GM18498 (cell line): Measurements from ENCODE around the gene ALG3.
"Not testable (repeated sequence)": the region's sequence is repeated elsewhere in the genome, so short reads cannot be mapped to it uniquely, and the experiment has no call there.

Source experiments
- ATAC-seq: cut with Tn5 transposase; IDR thresholded peaks from one replicate; pipeline ENCODE4 v1.9.1; 2021; ENCODE audit warnings: mild to moderate bottlenecking, moderate library complexity; ENCODE audit not compliant: unreplicated experiment

ALG3 gene

DNA sequence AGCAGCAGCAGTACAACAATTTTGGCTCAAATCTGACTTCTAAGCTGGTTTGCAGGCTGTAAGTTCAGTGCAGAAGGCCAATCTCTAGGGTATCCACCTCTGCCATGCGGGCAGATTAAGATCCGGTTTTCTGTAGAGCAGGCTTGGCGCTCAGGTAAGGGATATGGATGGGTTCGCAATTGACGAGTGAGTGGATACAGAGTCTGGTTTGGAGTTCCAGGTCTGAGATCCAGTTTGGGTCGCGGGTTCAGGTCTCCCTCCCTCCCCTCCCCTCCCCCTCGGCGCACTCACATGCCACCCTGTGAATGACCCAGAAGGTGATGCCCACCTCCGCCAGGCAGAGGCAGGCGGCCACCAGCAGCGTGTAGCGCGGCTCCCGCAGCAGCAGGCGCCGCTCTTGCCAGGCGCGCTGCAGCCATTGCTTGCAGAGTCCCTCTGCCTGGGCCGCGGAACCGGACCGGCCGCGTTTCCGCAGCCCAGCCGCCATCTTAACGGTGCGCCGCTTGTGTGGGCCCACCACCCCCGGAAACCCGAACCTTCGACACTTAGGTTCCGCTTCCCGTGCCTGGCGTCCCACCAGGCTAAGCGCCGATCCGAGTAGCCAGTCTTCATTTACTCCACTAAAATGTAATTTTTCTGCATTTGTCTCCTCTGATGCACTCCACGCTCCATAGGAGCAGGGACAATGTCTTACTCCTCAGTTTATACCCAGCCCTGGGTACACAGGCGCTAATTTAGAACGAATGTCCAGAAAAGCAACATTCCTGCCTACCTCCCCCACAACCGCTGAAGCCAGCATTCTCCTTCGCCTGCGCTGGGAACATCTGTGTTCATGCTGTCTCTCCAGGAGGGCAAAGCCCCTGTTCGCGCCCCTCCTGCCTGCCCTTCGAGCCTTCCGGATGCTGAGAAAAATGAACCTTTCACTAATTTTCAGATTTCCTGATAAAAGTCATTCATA is at the start of gene ALG3:
Gene ALG3, minus strand, starts transcription at position 509 of the 958 bp plus-strand sequence. Its CDS starts 22 bp downstream, at position 487.
- peak; percentile 57 for ATAC-seq

DNA sequence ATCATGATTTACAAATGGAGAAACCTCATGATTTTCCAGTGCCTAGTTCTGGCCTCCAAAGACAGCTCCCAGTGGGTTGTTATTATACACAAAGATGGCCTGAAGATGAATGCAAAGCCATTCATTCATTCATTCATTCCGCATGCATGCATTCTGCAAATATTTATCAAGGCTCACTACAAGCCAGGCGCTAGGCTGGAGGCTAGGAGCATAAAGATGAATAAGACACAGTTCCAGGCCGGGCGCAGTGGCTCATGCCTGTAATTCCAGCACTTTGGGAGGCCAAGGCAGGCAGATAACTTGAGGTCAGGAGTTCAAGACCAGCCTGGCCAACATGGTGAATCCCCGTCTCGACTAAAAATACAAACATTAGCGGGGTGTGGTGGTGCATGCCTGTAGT is 47.9 kb upstream of the ALG3 start:
- no peak for ATAC-seq

DNA sequence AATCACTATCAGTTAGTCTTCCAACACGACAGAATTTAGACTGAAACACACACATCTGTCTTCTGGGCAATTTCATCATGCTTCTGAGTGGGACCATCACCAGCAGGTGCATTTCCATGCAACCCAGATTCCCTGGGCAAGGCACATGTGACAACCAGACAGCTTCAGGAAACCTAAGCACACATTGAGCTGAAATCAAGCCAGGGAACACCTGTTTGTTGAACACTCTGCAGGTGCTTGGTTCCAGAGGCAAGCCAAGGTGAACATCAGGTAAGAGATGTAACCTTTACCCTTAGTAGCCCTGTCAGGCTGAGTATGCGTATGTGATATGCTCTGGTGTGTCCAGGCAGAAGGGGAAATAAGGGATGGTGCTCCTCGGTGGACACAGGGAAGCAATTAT is 47.0 kb upstream of the ALG3 start:
- no peak for ATAC-seq

DNA sequence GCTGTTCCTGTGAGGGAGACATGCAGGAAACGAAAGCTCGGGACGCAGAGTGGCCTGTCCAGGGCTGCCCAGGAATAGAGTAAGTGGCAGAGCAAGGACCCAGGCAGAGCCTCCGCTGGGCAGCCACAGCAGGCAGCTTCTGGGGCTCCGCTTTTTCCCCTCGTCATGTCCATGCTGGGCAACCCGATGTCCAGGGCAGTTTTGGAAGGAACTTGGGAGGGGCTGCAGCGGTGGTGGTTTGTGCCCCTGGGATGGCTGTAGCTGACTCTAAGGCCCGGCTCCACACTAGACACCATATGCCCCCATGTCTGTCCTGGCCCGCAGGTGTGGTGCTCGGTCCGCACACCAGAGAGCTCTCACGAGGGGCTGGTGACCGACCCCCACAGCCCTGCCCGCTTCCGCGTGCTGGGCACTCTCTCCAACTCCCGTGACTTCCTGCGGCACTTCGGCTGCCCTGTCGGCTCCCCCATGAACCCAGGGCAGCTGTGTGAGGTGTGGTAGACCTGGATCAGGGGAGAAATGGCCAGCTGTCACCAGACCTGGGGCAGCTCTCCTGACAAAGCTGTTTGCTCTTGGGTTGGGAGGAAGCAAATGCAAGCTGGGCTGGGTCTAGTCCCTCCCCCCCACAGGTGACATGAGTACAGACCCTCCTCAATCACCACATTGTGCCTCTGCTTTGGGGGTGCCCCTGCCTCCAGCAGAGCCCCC is 43.1 kb upstream of the ALG3 start:
- ATAC-seq, result no peak

DNA sequence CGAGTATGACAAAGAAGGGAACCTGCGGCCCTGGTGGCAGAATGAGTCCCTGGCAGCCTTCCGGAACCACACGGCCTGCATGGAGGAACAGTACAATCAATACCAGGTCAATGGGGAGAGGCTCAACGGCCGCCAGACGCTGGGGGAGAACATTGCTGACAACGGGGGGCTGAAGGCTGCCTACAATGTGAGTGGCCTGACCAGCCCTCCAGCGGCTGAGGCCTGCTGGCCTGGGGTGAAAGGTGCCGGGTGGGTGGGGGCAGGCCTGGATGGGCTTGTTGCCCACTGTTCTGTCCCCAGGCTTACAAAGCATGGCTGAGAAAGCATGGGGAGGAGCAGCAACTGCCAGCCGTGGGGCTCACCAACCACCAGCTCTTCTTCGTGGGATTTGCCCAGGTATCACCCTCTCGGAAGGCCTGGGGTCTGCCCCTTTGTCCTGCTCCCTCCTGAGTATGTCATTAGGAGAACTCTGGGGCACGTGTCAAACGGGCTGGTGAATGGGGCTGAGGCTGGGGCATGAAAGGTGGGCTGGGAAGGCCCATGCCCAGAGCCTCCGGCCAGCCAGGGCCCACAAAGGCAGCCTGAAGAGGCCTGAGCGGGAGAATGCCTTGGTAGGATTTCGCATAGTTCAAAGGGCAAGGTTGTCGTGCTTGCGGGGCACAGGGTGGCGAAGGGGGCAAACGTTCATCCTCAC is 42.4 kb upstream of the ALG3 start:
- no peak for ATAC-seq

DNA sequence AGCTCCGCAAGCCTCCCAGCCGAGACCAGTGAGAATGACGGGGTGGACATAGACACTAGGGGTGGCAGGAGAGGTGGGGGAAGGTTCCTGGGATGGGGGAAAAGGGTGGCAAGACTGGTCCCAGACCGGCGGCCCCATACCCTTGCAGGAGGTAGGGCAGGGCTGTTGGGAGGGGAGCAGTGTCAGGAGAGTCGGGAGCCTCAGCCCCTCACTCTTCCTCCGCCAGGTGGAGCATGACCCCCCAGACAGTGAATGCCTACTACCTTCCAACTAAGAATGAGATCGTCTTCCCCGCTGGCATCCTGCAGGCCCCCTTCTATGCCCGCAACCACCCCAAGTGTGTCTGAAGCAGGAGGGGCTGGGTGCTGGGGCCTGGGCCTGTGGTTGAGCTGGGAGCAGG is 41.6 kb upstream of the ALG3 start:
- no peak for ATAC-seq

DNA sequence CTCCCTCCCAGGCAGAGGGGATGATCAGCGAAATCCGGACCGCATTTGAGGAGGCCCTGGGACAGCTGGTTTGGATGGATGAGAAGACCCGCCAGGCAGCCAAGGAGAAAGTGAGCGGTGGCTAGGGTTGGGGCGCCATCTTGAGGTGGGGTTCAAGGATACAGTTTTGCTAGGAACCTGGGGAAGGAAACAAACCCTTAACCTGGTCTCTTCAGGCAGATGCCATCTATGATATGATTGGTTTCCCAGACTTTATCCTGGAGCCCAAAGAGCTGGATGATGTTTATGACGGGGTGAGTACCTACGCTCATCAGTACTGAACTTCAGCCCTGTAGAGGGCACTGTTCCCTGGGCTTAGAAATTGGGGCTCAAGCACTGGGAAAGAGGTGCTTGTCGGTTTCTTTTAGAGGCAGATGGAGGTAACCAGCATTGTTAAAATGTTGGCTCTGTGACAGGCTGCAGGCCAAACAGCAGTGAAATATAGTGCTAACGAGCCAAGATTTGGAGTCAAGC is 40.7 kb upstream of the ALG3 start:
- ATAC-seq, result no peak

DNA sequence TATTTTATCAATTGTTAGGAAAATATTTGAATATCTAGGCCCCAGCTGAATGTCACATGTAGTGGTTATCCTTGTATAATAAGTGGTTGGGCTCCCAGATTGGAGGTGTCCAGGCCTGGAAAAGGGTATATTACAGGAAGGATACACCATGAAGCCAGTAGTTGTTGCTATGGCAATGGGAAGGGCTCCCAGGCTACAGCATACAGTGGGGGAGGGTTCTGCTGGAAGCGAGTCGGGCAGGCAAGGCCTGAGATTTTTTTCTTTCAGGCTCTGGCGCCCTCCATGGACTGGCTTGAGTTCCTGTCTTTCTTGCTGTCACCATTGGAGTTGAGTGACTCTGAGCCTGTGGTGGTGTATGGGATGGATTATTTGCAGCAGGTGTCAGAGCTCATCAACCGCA is 35.9 kb upstream of the ALG3 start:
- no peak for ATAC-seq

DNA sequence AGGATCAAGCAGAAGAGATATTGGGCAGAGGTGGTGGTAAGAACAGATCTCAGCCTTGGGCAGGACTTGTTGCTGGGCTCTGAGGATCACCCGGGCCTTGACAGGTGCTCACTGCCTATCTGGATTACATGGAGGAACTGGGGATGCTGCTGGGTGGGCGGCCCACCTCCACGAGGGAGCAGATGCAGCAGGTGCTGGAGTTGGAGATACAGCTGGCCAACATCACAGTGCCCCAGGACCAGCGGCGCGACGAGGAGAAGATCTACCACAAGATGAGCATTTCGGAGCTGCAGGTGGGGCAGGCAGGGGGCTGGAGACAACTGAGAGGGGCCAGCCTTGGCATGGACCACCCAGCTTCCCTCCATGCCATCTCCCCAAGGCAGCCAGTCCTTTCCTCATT is 34.9 kb upstream of the ALG3 start:
- no peak for ATAC-seq

DNA sequence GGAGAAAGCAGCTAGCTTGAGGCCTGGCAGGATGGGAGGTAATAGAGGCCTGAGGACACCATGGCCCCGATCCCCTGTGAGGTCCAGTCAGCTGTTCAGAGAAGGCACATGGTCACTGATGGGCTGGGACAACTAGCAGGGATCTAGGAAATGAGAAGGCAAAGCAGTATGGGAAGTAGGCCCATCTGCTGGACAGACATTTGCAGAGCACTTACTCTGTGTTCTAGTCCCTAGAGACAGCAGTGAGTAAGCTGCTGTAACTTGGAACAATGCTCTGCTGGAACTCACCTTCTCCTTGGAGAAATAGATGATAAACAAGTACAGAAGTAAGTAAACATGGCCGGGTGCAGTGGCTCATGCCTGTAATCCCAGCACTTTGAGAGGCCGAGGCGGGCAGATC is 34.2 kb upstream of the ALG3 start:
- no peak for ATAC-seq

DNA sequence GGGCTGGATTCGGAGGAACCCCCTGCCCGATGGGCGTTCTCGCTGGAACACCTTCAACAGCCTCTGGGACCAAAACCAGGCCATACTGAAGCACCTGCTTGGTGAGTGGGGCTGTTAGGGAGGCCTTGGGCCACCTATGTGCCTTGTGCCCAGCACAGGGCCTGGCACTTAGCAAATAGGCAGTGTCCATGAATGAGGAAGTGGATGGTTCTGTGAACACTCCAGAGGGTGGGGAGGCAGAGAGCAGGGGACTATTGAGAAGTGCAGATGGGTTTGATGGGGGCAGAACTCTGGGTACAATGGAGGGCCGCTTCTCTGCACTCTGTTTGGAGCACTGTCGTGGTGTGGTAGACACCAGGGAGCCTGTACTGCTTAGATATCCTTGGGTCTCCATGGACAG is 28.6 kb upstream of the ALG3 start:
- ATAC-seq, result no peak

DNA sequence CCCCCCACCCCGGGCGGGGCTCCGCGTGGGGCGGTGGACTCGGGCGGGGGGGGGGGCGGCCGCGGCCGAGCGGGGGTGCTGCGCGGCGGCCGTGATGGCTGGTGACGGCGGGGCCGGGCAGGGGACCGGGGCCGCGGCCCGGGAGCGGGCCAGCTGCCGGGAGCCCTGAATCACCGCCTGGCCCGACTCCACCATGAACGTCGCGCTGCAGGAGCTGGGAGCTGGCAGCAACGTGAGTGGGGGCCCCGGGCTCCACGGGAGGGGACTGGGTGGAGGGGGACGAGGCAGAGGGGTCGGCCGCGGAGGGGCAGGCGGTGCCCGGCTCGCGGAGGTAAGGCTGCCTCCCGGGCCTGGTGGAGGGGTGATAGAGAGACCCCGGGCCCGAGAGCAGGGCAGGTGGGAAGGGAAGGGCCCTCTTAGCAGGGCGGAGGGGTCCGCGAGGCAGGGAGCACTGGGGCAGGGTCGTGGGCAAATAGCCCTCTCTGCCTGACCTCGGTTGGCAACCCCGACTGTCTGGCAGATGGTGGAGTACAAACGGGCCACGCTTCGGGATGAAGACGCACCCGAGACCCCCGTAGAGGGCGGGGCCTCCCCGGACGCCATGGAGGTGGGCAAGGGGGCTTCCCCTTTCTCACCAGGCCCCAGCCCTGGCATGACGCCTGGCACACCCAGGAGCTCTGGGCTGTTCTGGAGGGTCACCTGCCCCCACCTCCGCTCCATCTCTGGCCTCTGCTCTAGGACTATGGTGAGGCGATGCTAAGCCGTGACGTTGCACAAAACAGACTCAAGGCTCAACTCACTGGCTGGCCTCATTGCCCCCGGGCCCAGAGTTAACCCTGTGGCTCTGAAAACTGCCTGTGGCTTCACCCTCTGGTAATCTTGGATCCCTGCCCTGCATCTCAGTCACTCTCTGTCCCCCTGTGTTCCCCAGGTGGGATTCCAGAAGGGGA is 27.5 kb upstream of the ALG3 start, which contains the start of gene ECE2:
Gene ECE2, plus strand, starts transcription at position 62 of the 950 bp plus-strand sequence. Its CDS starts 132 bp downstream, at position 194.
- no peak for ATAC-seq

DNA sequence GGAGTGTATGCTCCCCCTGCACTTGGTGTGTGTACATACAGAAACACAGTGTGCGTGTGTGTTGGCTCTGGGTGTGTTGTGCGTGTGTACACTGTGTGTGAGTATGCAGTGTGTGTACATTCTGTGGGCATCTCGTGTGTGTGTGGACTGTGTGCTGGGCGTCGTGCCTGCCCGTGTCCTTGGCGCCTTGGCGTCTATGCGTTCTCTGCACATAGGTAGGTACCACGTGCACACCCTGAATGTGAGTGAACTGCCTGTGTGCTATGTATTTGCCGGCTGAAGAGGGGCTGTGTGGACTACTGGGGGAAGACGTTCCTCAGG is 26.6 kb upstream of the ALG3 start:
- ATAC-seq, result no peak

DNA sequence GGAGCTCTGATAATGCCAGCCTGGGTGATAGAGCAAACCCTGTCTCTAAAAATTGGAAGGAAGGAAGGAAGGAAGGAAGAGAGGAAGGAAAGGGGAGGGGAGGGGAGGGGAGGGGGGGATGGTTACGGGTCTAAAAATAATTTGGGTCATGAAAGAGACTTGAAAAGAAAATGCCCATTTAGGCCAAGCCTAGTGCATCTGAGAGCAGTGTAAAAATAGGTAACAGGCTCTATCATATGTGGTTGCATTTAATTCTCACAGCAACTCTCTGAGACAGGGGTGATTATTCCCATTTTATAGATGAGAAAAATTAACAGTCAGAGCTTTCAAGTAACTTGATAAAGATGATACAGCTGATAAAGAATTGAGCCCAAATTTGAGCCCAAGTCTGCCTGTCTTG is 23.5 kb upstream of the ALG3 start:
- no peak for ATAC-seq

DNA sequence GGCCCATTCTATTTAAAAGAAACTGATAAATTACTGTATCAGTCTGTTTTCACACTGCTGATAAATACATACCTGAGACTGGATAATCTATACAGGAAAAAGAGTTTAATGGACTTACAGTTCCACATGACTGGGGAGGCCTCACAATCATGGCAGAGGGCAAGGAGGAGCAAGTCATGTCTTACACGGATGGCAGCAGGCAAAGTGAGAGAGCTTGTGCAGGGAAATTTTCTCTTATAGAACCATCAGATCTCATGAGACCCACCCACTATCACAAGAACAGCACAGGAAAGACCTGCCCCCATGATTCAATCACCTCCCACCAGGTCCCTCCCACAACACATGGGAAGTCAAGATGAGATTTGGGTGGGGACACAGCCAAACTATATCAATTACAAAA is 18.5 kb upstream of the ALG3 start:
- ATAC-seq, result not testable (repeated sequence)

DNA sequence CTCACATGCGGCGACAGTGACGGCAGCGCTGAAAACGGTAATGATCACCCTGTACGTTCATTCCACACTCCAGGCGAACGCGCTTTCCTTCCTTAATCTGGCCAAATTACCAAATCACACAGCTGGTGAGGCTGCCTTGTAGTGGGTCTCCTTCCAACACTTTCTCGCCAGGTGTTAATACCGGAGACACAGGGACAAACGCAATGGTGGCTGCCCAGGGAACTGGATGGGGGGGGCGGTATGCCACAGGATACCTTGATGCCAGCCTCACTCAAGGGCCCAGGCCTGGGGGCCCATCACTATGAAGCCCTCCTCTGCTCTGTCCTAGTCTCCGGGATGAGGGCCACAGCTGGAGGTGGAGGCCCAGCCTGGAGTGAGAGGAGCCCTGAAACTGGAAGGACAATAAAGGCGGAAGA is 14.0 kb upstream of the ALG3 start:
- no peak for ATAC-seq

DNA sequence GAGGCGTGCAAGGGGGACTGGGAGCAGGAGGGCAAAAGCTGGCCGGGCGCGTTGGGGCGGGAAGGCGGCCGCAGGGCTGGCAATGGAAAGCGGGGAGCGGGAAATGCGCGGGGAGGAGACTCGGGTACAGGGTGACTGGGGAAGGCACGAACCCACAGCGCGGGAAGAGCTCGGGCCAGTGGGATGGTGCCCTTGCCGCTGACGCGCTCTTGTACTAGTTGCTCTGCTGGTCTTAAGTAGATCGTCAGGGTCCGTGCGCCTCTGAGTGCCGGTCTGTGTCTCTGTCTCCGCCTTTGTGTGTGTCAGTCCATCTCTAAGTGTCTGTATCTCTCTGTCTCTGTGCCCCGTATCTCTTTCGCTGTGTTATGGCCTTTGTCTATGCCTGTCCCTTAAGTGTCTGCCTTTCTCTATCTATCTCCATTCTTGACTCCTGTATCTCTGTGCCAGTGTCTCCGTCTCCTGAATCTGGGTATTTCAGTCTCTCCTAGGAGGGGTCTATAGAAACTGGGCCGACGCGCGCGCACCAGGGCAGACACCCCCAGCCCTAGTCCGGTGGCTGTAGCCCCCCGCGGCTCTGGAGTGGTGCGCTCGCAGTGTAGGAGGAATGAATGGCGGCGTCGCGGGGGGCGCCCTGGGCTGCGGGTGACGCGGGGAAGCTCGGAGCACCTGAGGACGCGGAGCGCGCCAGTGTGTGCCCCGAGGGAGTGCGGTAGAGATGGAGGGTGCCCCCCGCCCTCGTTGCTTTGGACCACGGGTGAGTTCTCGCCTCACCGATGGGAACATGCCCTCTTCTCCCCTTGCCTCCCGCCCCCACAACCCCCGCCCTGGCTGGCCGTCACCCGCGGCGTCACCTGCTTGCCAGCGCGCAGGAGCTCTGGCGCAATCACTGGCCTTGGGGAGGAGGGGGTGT is 13.3 kb upstream of the ALG3 start:
- no peak for ATAC-seq

DNA sequence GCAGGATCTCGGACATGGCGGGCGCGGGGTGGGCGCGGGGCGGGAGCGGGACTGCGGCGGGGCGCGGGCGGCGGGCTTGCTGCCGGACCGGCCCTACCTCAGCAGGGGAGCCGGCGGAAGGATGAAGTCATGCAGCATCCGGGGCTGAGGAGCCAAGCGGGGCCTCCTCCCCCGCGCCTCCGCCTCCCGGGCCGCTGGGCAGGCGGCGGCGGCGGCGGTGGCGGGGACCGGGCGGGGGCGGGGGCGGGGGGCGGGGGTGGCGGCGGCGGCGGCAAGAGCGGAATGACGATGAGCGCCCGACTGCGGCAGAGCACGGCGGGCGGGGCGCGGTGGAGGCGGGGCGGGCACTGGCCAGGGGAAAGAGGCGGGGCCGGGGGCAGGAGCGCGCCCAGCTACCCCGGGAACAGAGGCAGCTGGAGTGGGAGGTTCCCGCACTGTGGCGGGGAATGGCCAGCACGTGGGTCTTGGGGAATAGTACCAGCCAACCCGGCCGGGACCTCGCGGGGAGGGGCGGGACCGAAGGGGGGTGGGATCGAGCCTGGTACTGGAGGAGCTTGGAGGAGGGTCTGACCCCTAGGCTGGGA is 12.6 kb upstream of the ALG3 start, which contains the start of gene CAMK2N2:
Gene CAMK2N2, minus strand, starts transcription at position 284 of the 584 bp plus-strand sequence. Its CDS starts 268 bp downstream, at position 16.
- ATAC-seq, result peak; percentile 62
